Thymus (tissue), 11 donors: ENCODE data around the gene MEGF11. TPM values are rescaled to one million over a fixed set of nuclear protein-coding genes. Genes with fewer than 3 reads are reported as not detected.

Source experiments
- DNase-seq, 9 donors: peaks; one replicate each; pipeline ENCODE4 v3.0.0-alpha.2; 2013; ENCODE audit warnings: low spot score in 9 of 9, low read depth in 6 of 9, missing footprints in 1 of 9
- H3K27ac ChIP-seq, 2 donors: one replicate each; pipeline ENCODE4 v1.5.1; 2013; ENCODE audit warnings: control low read depth in 1 of 2, low read depth in 1 of 2, low read length in 1 of 2, mild to moderate bottlenecking in 1 of 2, moderate library complexity in 1 of 2
- H3K27me3 ChIP-seq, 2 donors: one replicate each; pipeline ENCODE4 v1.5.1; 2013; ENCODE audit warnings: low read length in 1 of 2; ENCODE audit not compliant: control insufficient read depth in 2 of 2, insufficient read depth in 1 of 2
- H3K36me3 ChIP-seq, 2 donors: one replicate each; pipeline ENCODE4 v1.5.1; 2013; ENCODE audit warnings: low read length in 1 of 2, mild to moderate bottlenecking in 1 of 2, moderate library complexity in 1 of 2; ENCODE audit not compliant: control insufficient read depth in 2 of 2, insufficient read depth in 2 of 2
- H3K4me1 ChIP-seq, 2 donors: one replicate each; pipeline ENCODE4 v1.5.1; 2013; ENCODE audit warnings: low read length in 2 of 2; ENCODE audit not compliant: control insufficient read depth in 2 of 2, insufficient read depth in 2 of 2
- H3K4me3 ChIP-seq, 2 donors: one replicate each; pipeline ENCODE4 v1.5.1; 2013; ENCODE audit warnings: low read length in 2 of 2, control low read depth in 1 of 2, mild to moderate bottlenecking in 1 of 2
- H3K9me3 ChIP-seq, 2 donors: one replicate each; pipeline ENCODE4 v1.5.1; 2013; ENCODE audit warnings: low read length in 1 of 2, mild to moderate bottlenecking in 1 of 2; ENCODE audit not compliant: control insufficient read depth in 2 of 2, insufficient read depth in 1 of 2
- WGBS: extraction: QIAGEN DNeasy Blood & Tissue Kit; methylation state at CpG from one replicate; pipeline ENCODE4 v1.1.7; 2013; 5-methylcytosine and 5-hydroxymethylcytosine counted together
- polyA plus RNA-seq: library from polyadenylated mRNA; stranded (reverse); fragments of 200-250 nt; gene quantifications from one replicate; pipeline ENCODE4 v1.2.3, GENCODE V29; 2013
- total RNA-seq: library from RNA; stranded (reverse); fragments of 120-200 nt; gene quantifications from one replicate; pipeline ENCODE4 v1.2.4, GENCODE V29; 2013
- donor health status: healthy.

Gene MEGF11
- total and polyA plus RNA-seq, 2 donors = 0.28 to 0.66 TPM

DNA sequence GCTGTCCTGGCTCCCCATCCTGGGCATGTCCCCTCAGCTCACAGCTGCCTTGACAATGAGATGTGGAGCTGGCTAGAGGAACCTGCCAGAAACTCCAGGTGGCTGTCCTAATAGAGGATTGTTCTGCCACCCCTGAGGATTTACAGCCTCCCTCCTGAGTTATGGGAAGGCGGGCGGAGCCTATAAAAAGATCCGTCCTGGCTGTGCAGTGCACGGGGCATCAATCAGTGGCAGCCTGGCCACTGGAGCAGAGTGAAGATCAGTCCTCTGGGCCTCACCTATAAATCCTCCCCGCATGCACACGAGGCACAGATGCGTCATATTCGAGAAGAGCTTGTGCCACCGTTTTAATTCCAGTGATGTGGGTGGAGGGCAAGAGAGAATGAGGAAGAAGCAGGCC is 90.0 kb downstream of the MEGF11 start:
- whole genome bisulfite sequencing = 95% methylated on average over 9 of the region's 9 CpGs
- Histone ChIP-seq H3K27me3 (peaks cover 0 to 2% of the 10 kb centered on the region in 2 donors), H3K27ac (no peak overlapping the region), H3K36me3 (no peaks in the 10 kb centered on the region), H3K9me3 (no peaks in the 10 kb centered on the region), H3K4me1 (peaks cover 0 to 13% of the 10 kb centered on the region in 2 donors), H3K4me3 (no peak overlapping the region)
- DNase-seq = no peak

DNA sequence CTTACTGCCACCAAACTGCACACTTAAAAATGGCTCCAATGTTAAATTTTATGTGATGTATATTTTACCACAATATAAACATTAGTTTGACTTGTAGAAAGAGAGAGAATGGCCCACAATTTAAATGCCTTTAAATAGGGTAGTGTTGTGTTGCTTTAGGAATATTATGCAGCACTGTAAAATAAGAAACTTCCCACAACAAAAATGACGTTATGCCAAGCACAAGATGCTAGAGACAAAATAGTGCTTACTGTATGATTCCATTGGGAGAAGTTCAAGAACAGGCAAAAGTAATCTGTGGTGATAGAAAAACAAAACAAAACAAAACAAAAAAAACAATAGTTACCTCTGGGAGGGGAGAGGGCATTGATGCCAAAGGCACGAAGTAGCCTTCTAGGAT is 91.3 kb downstream of the MEGF11 start:
- peaks cover 0 to 13% of the 10 kb centered on the region in 2 donors for H3K4me1 ChIP-seq
- DNase-seq = no peak
- H3K4me3 ChIP-seq = no peak overlapping the region
- 90% methylated on average over 2 of the region's 2 CpGs for WGBS
- no peaks in the 10 kb centered on the region for H3K36me3 ChIP-seq
- no peak overlapping the region for H3K27ac ChIP-seq
- no peaks in the 10 kb centered on the region for H3K9me3 ChIP-seq
- H3K27me3 ChIP-seq = peaks cover 0 to 5% of the 10 kb centered on the region in 2 donors

DNA sequence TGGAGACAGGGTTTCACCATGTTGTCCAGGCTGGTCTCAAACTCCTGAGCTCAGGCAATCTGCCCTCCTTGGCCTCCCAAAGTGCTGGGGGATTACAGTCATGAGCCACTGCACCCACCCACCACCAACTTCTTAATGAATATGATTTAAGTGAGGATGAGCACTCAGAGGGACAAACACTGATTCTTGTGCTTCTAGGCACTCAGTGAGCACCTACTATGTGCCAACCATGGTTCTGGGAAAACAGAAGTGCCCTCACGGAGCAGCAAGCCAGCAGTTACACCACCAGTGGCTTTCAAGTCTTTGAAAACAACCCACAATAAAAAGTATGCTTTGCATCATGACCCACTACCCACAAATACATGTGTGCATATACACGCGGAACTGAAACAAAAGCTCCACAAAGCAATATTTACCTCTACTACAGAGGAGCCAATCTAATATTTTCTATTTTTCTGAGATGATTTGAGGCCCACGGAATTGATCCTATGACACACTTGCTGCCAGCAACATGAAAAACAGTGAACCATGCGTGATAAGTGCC is 91.9 kb downstream of the MEGF11 start:
- Histone ChIP-seq H3K9me3 (no peaks in the 10 kb centered on the region), H3K36me3 (no peaks in the 10 kb centered on the region), H3K27me3 (peaks cover 0 to 5% of the 10 kb centered on the region in 2 donors), H3K4me1 (peaks cover 0 to 19% of the 10 kb centered on the region in 2 donors), H3K27ac (no peak overlapping the region), H3K4me3 (no peak overlapping the region)
- 71% methylated on average over 5 of the region's 5 CpGs for WGBS
- no peak for DNase-seq

- DNase-seq = peak in 1 of 9 donors; percentile 10
- peaks cover 0 to 5% of the 10 kb centered on the region in 2 donors for H3K27me3 ChIP-seq
- H3K36me3 ChIP-seq = no peaks in the 10 kb centered on the region
- H3K4me1 ChIP-seq = peaks cover 0 to 24% of the 10 kb centered on the region in 2 donors
- no peaks in the 10 kb centered on the region for H3K9me3 ChIP-seq
- H3K4me3 ChIP-seq = no peak overlapping the region
- H3K27ac ChIP-seq = no peak overlapping the region
- WGBS = 72% methylated on average over 4 of the region's 4 CpGs
These were observed 92.4 kb downstream of the MEGF11 start for GRCh38 chr15:66161108-66161507.

DNA sequence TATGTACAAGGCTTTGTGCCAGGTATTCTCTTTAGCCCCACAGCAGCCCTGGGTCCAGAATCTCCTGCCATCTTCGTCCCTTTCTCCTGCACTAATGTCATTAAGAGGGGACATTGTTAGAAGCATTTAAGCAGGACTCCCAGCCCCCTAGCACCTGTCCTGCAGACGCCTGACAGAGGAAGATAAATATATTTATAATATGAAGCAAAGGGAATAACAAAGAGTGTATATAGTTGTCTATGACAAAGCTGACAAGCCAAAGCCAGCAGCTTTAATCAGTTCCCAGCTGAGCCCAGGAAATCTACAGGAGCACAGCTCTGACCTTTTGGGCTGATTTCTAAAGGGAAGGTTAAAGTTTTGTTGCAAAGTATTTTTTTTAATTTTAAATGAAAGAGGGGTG is 96.0 kb downstream of the MEGF11 start:
- H3K36me3 ChIP-seq = no peaks in the 10 kb centered on the region
- no peak for DNase-seq
- no peaks in the 10 kb centered on the region for H3K9me3 ChIP-seq
- no peak overlapping the region for H3K27ac ChIP-seq
- 85% methylated on average over 2 of the region's 2 CpGs for WGBS
- peaks cover 0 to 3% of the 10 kb centered on the region in 2 donors for H3K27me3 ChIP-seq
- H3K4me3 ChIP-seq = no peak overlapping the region
- H3K4me1 ChIP-seq = peaks cover 3 to 57% of the 10 kb centered on the region in 2 donors

DNA sequence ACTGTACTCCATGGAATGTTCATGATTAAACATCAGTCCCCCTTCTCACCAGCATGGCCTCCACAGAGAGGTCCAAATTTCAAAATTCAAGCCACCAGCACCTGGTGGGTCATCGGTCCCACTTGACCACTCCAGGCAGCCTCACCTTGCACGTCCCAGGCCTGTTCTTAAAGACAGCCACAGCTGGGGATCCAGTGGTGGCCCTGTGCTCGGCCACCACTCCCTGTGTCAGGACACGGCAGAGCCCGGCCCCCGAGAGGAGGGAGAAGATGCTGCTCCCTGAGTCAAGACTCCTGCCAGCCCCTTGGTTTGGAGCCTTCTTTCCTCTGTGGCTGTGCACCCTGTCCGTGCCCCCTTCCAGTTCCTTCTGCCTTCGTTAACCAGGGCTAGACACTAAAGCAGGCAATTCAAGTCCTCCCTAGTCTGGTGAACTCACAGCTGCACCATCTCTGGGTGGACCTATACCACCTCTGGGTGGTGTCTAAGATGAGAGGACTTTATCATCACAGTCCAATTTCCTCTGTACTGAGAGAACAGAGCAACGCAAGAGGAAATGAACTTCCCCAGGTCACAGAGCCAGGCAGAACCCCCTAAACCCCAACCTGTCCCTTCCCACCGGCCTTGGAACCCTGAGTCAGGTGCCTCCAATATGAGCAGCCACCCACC is 97.1 kb downstream of the MEGF11 start:
- WGBS = 68% methylated on average over 10 of the region's 10 CpGs
- Histone ChIP-seq H3K27ac (no peak overlapping the region), H3K9me3 (no peaks in the 10 kb centered on the region), H3K36me3 (no peaks in the 10 kb centered on the region), H3K27me3 (peaks cover 0 to 7% of the 10 kb centered on the region in 2 donors), H3K4me1 (peaks cover 3 to 59% of the 10 kb centered on the region in 2 donors), H3K4me3 (no peak overlapping the region)
- peak in 1 of 9 donors; percentile 7 for DNase-seq

- WGBS = 94% methylated on average over 5 of the region's 5 CpGs
- Histone ChIP-seq H3K27me3 (peaks cover 0 to 14% of the 10 kb centered on the region in 2 donors), H3K4me3 (no peak overlapping the region), H3K9me3 (no peaks in the 10 kb centered on the region), H3K27ac (peak overlapping the region in 1 of 2 donors; percentile 89), H3K36me3 (no peaks in the 10 kb centered on the region), H3K4me1 (peaks cover 3 to 55% of the 10 kb centered on the region in 2 donors)
- DNase-seq = no peak
These were observed 98.5 kb downstream of the MEGF11 start for GRCh38 chr15:66155065-66155464.

GRCh38 chr15:66154581-66154980 is 99.0 kb downstream of the MEGF11 start:
- WGBS = 84% methylated on average over 4 of the region's 4 CpGs
- H3K27ac ChIP-seq = peak overlapping the region in 1 of 2 donors; percentile 89

DNA sequence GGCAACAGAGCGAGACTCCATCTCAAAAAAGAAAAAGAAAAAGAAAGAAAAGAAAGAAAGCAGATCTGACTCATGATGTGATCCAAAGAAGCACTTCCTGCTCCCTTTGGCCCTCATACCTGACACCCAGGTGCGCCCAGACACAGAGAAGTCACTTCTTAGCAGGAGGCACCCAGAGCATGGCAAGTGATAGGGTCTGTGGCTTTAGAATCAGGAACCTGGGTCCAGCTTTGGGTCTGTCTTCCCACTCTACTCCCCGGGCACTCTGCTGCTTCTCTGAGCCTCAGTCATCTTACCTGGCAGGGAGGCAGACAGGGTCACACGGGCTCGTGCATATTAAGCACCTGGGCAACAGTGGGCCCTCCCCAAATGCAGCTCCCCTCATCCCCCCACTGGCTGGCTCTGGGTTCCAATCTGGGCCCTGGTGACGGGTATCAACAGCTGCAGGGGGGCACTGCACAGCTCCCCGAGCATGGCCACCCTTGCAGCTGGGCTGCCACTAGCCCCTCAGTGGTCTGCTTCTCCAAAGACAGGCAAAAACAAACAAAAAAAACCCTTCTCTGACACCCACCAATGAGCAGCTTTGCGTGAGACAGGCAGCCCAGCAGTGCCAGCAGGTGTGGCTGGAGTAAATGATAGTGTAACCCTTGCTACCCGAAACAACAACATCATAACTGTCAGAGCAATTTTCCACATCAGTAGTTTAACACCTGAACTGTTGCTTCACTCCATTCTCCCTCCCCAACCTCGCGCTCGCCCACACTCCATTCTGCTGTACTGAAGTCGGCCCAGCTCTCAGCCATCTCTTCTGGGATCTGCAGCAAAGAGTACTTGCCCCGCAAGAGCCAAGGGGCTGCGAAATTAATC is 99.8 kb downstream of the MEGF11 start:
- Histone ChIP-seq H3K36me3 (no peaks in the 10 kb centered on the region), H3K27ac (peak overlapping the region in 1 of 2 donors; percentile 89), H3K4me1 (peaks cover 3 to 55% of the 10 kb centered on the region in 2 donors), H3K4me3 (no peak overlapping the region), H3K27me3 (peaks cover 0 to 17% of the 10 kb centered on the region in 2 donors), H3K9me3 (no peaks in the 10 kb centered on the region)
- DNase-seq = peak in 2 of 9 donors; percentile 5 to 30
- WGBS = 77% methylated on average over 15 of the region's 15 CpGs

More at GRCh38 chr15:66154581-66154980, 99.0 kb downstream of the MEGF11 start:
- Histone ChIP-seq H3K4me3 (no peak overlapping the region), H3K36me3 (no peaks in the 10 kb centered on the region), H3K9me3 (no peaks in the 10 kb centered on the region), H3K27me3 (peaks cover 0 to 14% of the 10 kb centered on the region in 2 donors), H3K4me1 (peaks cover 3 to 55% of the 10 kb centered on the region in 2 donors)
- no peak for DNase-seq
